ENCODE data around the gene AMACR. TPM values are rescaled to one million over a fixed set of nuclear protein-coding genes. Genes with fewer than 3 reads are reported as not detected.

The AMACR gene
- total and polyA plus RNA-seq, 9 of the 15 experiments (the other 6 are each of a cell fraction or from before 2014, with no cell fraction given): 0.72 to 4.6 (median 4.0) TPM

- ChIA-PET POLR2A (no interaction called here), CTCF (ENCODE audit: low intra/inter-chr PET ratio) (no interaction called here)
- 45% methylated on average over 4 of the region's 4 CpGs for WGBS (ENCODE audit: insufficient coverage, low coverage, missing lambda C conversion rate)
- H3K27me3 ChIP-seq (ENCODE audit: control insufficient read depth in 2 of 2, insufficient read depth in 2 of 2, low read length in 2 of 2): no peaks in the 10 kb centered on the region
- no peak overlapping the region for H3K4me2 ChIP-seq (ENCODE audit: insufficient read depth, low read length)
- BruUV-seq (replicated peaks): no TSS peak
- DNase-seq (ENCODE audit: extremely low read depth in 1 of 4, low spot score in 3 of 4) (no peak), ATAC-seq (no peak), FAIRE-seq (no peak)
- H3K36me3 ChIP-seq (ENCODE audit: control insufficient read depth, insufficient read depth, low read length): no peaks in the 10 kb centered on the region; the same call in 2 of the 3 replicates
- intact Hi-C loops (cut with micrococcal nuclease): no loop called here
- no peak overlapping the region for H3K4me3 ChIP-seq
- H3K4me1 ChIP-seq (replicated peaks in 1 of 2; ENCODE audit: control insufficient read depth in 2 of 2, insufficient read depth in 2 of 2, low read length in 2 of 2): peaks cover 7 to 12% of the 10 kb centered on the region in 2 experiments; a peak in 4 of 5 replicates
- H3K9me1 ChIP-seq (ENCODE audit: control insufficient read depth, insufficient read depth, low read length): no peaks in the 10 kb centered on the region
- no peak overlapping the region for H3K27ac ChIP-seq (ENCODE audit: extremely low read depth, low read depth, low read length)
- in situ Hi-C loops (cut with MboI): loop anchor here (10.0 kb wide), 1 partner anchor 440 kb away; no protein-coding TSS in a partner anchor
- H3K79me2 ChIP-seq (ENCODE audit: control insufficient read depth, insufficient read depth, low read length): no peaks in the 10 kb centered on the region
- H3K9me3 ChIP-seq (replicated peaks; ENCODE audit: control insufficient read depth, insufficient read depth, low read depth, low read length): no peaks in the 10 kb centered on the region
- H4K20me1 ChIP-seq (replicated peaks; ENCODE audit: control insufficient read depth, insufficient read depth, low read length): no peaks in the 10 kb centered on the region
- no peak overlapping the region for H2AFZ ChIP-seq (ENCODE audit: low read depth, low read length)
- H3K9ac ChIP-seq (ENCODE audit: insufficient read depth in 1 of 2, low read depth in 2 of 2, low read length in 2 of 2): no peak overlapping the region
- no peak for TF ChIP-seq CHD7 (IDR thresholded peaks at IDR 0.05; ENCODE audit: low read depth, low read length)
- TF ChIP-seq ZFX (CRISPR knock-in tag; IDR thresholded peaks at IDR 0.05): no peak
- TF ChIP-seq NCOR1 (IDR thresholded peaks at IDR 0.05): no peak
- no peak for TF ChIP-seq ZKSCAN3 (CRISPR knock-in tag; IDR thresholded peaks at IDR 0.05)
- TF ChIP-seq NFIC (IDR thresholded peaks at IDR 0.05): no peak
- TF ChIP-seq ZNF165 (CRISPR knock-in tag; IDR thresholded peaks at IDR 0.05; ENCODE audit: borderline replicate concordance): no peak
- TF ChIP-seq ZNF668 (CRISPR knock-in tag; IDR thresholded peaks at IDR 0.05): no peak
- TF ChIP-seq HOMEZ (CRISPR knock-in tag; IDR thresholded peaks at IDR 0.05): no peak
- no peak for TF ChIP-seq PHF8 (IDR thresholded peaks at IDR 0.05; ENCODE audit: borderline replicate concordance, low read length)
- TF ChIP-seq PRPF4 (IDR thresholded peaks at IDR 0.05; ENCODE audit: insufficient read depth, low read depth, low read length, poor library complexity, severe bottlenecking): no peak
- TF ChIP-seq MTA3 (IDR thresholded peaks at IDR 0.05; ENCODE audit: borderline replicate concordance): no peak
- TF ChIP-seq TRIM24 (IDR thresholded peaks at IDR 0.05): no peak
Observed at GRCh38 chr5:34005211-34005610, 2.6 kb downstream of the AMACR start.

Data from K562 (cell line).